PC-3 (cell line): ENCODE results near the gene KRTAP19-2. TPM values are rescaled to one million over a fixed set of nuclear protein-coding genes. Genes with fewer than 3 reads are reported as not detected.

ENCODE experiments used
- ATAC-seq: fragments of 200-7000 bp; cut with Tn5 transposase; 2 replicates; pipeline ENCODE4 v1.9.1; 2020; ENCODE audit warnings: mild to moderate bottlenecking, moderate library complexity
- BruUV-seq: library from RNA; stranded (reverse); fragments of 400-500 nt; replicated peaks from 2 replicates; lab custom pipeline; 2021; lab: Mats Ljungman, UMichigan
- CTCF ChIA-PET: fragments of 300-600 bp; sonication (Branson Sonifier 250); formaldehyde crosslinking; loops from one replicate; lab custom pipeline; 2022; ENCODE audit warnings: antibody characterized with exemption; lab: Charles Lee
- POLR2A ChIA-PET: fragments of 300-600 bp; sonication (Branson Sonifier 250); formaldehyde crosslinking; loops from one replicate; lab custom pipeline; 2022; ENCODE audit warnings: antibody characterized with exemption; ENCODE audit not compliant: unreplicated experiment; lab: Charles Lee
- DNase-seq: peaks from one replicate; pipeline ENCODE4 v3.0.0-alpha.2; 2015
- H2AFZ ChIP-seq: fragments of 300-600 bp; sonication (generic); 2 replicates; pipeline ENCODE4 v1.6.0; 2016; ENCODE audit warnings: antibody characterized with exemption, low read length
- H3F3A ChIP-seq: fragments of 300-600 bp; sonication (generic); one replicate; pipeline ENCODE4 v1.6.0; 2017; ENCODE audit warnings: antibody characterized with exemption, low read length, control low read depth, mild to moderate bottlenecking; ENCODE audit not compliant: unreplicated experiment
- H3K27ac ChIP-seq: fragments of 300-600 bp; sonication (generic); 2 replicates; pipeline ENCODE4 v1.5.1; 2016; ENCODE audit warnings: mild to moderate bottlenecking, low read length
- H3K27me3 ChIP-seq: fragments of 300-600 bp; sonication (generic); 2 replicates; pipeline ENCODE4 v1.6.1; 2016; ENCODE audit warnings: low read length, mixed read lengths
- H3K36me3 ChIP-seq: fragments of 300-600 bp; sonication (generic); 2 replicates; pipeline ENCODE4 v1.6.1; 2016; ENCODE audit warnings: low read depth, mixed run types, low read length, mixed read lengths
- H3K4me1 ChIP-seq: fragments of 300-600 bp; sonication (generic); 2 replicates; pipeline ENCODE4 v1.5.1; 2016; ENCODE audit warnings: low read length; ENCODE audit not compliant: insufficient read depth
- H3K4me2 ChIP-seq: fragments of 300-600 bp; sonication (generic); 2 replicates; pipeline ENCODE4 v1.6.0; 2016; ENCODE audit warnings: low read length
- H3K4me3 ChIP-seq: fragments of 300-600 bp; sonication (generic); 2 replicates; pipeline ENCODE4 v1.5.1; 2016; ENCODE audit warnings: mild to moderate bottlenecking, low read length, mixed read lengths
- H3K79me2 ChIP-seq: fragments of 300-600 bp; sonication (generic); 2 replicates; pipeline ENCODE4 v1.6.1; 2017; ENCODE audit warnings: low read length, mixed read lengths
- H3K9ac ChIP-seq: fragments of 300-600 bp; sonication (generic); 2 replicates; pipeline ENCODE4 v1.6.0; 2016; ENCODE audit warnings: mild to moderate bottlenecking, low read length
- H3K9me2 ChIP-seq: fragments of 300-600 bp; sonication (generic); replicated peaks from 2 replicates; pipeline ENCODE4 v1.6.1; 2016; ENCODE audit warnings: mixed run types, low read length, mixed read lengths
- H3K9me3 ChIP-seq: fragments of 300-600 bp; sonication (generic); 2 replicates; pipeline ENCODE4 v1.6.1; 2016; ENCODE audit warnings: low read length, mixed read lengths
- H4K20me1 ChIP-seq: fragments of 300-600 bp; sonication (generic); 2 replicates; pipeline ENCODE4 v1.6.1; 2016; ENCODE audit warnings: low read length, mixed read lengths
- CTCF ChIP-seq: fragments of 300-600 bp; sonication (generic); conservative IDR thresholded peaks from 2 replicates; pipeline ENCODE4 v1.5.1; 2017; ENCODE audit warnings: antibody characterized with exemption, low read depth, mild to moderate bottlenecking, low read length
- EZH2 ChIP-seq: fragments of 300-600 bp; sonication (generic); IDR thresholded peaks from one replicate; pipeline ENCODE4 v1.6.1; 2017; ENCODE audit warnings: antibody characterized with exemption, mild to moderate bottlenecking, low read length; ENCODE audit not compliant: unreplicated experiment
- EZH2phosphoT487 ChIP-seq: fragments of 300-600 bp; sonication (generic); IDR thresholded peaks from 2 replicates; pipeline ENCODE4 v1.6.1; 2018; ENCODE audit warnings: mild to moderate bottlenecking, antibody characterized with exemption, low read length, borderline replicate concordance
- intact Hi-C: fragments of 100-400 bp; cut with micrococcal nuclease; formaldehyde crosslinking; loops from 2 replicates; pipeline ENCODE4 v1.9.0; 2023
- total RNA-seq: library from RNA; depleted of rRNA; stranded (reverse); fragments of >200 nt; gene quantifications from 2 replicates; pipeline ENCODE4 v1.2.3, GENCODE V29; 2014

The KRTAP19-2 gene
- total RNA-seq, 1 experiment from 2014 or later = not detected

GRCh38 chr21:30480145-30480544, 7.1 kb downstream of the KRTAP19-2 start, which contains the start of gene KRTAP19-1:
Gene KRTAP19-1 (minus strand): TSS chr21:30480367. CDS start chr21:30480317, 50 bp downstream.
- Histone ChIP-seq H3K27ac (no peak within 1 kb of the TSS), H3F3A (no peaks in the 10 kb centered on the region), H3K9me2 (no peaks in the 10 kb centered on the region), H3K9ac (no peak within 1 kb of the TSS), H3K27me3 (peaks cover 10% of the 10 kb centered on the region; the same call in 1 of the 2 replicates), H3K9me3 (no peaks in the 10 kb centered on the region), H3K4me1 (no peaks in the 10 kb centered on the region), H3K4me2 (no peak within 1 kb of the TSS), H4K20me1 (no peaks in the 10 kb centered on the region), H2AFZ (no peak within 1 kb of the TSS), H3K79me2 (no peaks in the 10 kb centered on the region), H3K36me3 (no peaks in the 10 kb centered on the region), H3K4me3 (no peak within 1 kb of the TSS)
- TF ChIP-seq EZH2phosphoT487 (no peak), CTCF (no peak), EZH2 (no peak)
- BruUV-seq = no TSS peak
- no peak; the same call in 1 of the 2 replicates for ATAC-seq
- ChIA-PET POLR2A (no interaction called here), CTCF (no interaction called here)
- no peak for DNase-seq
- intact Hi-C loops = no loop called here

GRCh38 chr21:30479259-30479658, 8.0 kb downstream of the KRTAP19-2 start:
- TF ChIP-seq EZH2 = no peak
- no peak for TF ChIP-seq EZH2phosphoT487
- TF ChIP-seq CTCF = no peak
- no peaks in the 10 kb centered on the region for H3K4me1 ChIP-seq
- H3K9ac ChIP-seq = no peak overlapping the region
- H3K9me3 ChIP-seq = no peaks in the 10 kb centered on the region
- no peaks in the 10 kb centered on the region for H3K9me2 ChIP-seq
- intact Hi-C loops = no loop called here
- DNase-seq (no peak), ATAC-seq (no peak)
- no peak overlapping the region for H3K4me3 ChIP-seq
- POLR2A ChIA-PET = no interaction called here
- H3K27ac ChIP-seq = no peak overlapping the region
- peaks cover 10% of the 10 kb centered on the region; the same call in 1 of the 2 replicates for H3K27me3 ChIP-seq
- no TSS peak for BruUV-seq
- no peaks in the 10 kb centered on the region for H3F3A ChIP-seq
- H3K36me3 ChIP-seq = no peaks in the 10 kb centered on the region
- no peaks in the 10 kb centered on the region for H4K20me1 ChIP-seq
- CTCF ChIA-PET = no interaction called here
- H3K79me2 ChIP-seq = no peaks in the 10 kb centered on the region
- H2AFZ ChIP-seq = no peak overlapping the region
- H3K4me2 ChIP-seq = no peak overlapping the region

GRCh38 chr21:30478004-30478403, 9.2 kb downstream of the KRTAP19-2 start:
- Histone ChIP-seq H4K20me1 (no peaks in the 10 kb centered on the region), H3K4me2 (no peak overlapping the region), H3K4me3 (no peak overlapping the region), H3F3A (no peaks in the 10 kb centered on the region), H3K27ac (no peak overlapping the region), H3K36me3 (no peaks in the 10 kb centered on the region), H3K27me3 (peaks cover 10% of the 10 kb centered on the region; the same call in 1 of the 2 replicates), H3K4me1 (no peaks in the 10 kb centered on the region), H3K9me2 (no peaks in the 10 kb centered on the region), H3K9me3 (no peaks in the 10 kb centered on the region), H3K9ac (no peak overlapping the region), H3K79me2 (no peaks in the 10 kb centered on the region), H2AFZ (no peak overlapping the region)
- no peak for TF ChIP-seq CTCF
- no peak for TF ChIP-seq EZH2
- no peak for TF ChIP-seq EZH2phosphoT487
- ATAC-seq (no peak), DNase-seq (no peak)
- intact Hi-C loops = no loop called here
- ChIA-PET CTCF (no interaction called here), POLR2A (no interaction called here)
- BruUV-seq = no TSS peak
